Measurements from ENCODE around the gene MEIS3.
A peak's percentile ranks its signal among the peaks of the same experiment; 100 is the strongest.

MEIS3 gene

DNA sequence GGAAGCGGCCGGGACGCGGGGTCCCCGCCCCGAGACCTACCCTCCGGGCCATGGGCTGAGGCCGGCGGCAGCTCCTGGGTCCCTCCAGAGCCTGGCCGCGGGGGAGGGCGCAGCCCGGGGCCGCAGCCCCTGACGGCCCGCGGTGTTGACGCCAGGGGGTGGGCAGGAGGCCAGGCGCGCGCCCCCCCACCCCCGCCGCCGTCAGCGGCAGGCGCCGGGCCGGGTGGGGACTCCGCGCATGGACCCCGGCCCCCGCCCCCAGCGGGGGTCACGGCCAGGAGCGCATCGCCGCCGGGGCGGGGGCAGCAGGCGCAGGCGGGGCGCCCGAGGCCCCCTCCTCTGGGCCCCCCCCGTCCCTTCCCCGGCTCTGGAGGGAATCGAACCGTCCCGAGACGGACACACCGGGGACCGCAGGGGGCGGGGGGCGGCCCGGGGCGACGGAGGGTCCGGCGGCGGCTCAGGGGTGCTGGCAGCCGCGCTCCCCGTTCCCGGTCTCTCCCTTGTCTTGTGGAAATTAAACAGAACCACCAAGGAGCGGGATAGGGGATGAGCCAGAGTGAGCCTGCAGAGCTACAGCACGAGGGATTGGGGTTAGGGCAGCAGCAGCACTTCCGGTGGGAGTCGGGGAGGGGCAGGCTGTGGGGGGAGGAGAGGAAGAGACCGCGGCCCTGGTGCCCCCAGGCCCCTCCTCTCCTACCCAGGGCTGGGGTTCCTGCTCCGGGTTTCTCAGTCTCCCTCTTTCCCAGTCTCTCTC, at the start of gene MEIS3:
MEIS3 (minus strand) TSS at position 498 of the 754 bp plus-strand sequence; CDS start at position 52, 446 bp downstream.
- DNase-seq (ENCODE audit: low spot score), result peak; percentile 56

DNA sequence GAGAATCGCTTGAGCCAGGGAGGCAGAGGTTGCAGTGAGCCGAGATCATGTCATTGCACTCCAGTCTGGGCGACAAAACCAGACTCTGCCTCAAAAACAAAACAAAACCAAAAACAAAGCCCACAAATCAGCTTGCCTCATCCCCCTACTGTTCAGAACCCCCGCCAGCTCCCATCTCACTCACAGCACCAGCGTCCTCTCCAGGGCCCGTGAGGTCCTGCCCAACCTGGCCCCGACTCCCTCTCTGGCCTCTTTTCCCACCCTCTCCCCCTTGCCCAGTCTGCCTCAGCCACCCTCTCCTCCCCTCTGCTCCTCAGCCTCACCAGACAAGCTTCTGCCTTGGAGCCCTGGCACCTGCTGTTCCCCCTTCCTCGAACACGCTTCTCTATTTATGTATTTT, 48.6 kb upstream of the MEIS3 start:
- DNase-seq (ENCODE audit: low spot score), result no peak

DNA sequence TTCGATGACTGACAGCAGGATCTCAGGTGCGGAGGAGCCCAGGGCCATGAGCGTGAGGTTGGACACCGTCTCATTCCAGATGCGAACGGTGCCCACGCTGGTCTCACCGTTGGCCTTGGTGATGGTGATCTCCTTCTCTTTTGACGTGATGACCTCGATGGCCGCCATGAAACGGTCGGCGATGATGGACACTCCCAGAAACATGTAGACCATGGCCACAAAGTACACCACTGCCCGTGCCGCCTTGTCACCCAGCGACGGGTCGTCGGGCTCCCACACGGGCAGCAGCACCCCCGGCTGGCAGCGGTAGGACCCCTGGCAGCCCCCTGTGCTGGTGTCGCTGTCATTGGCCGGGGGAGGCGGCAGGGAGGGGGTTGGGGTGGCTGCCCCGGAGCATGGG, 46.6 kb upstream of the MEIS3 start:
- no peak for DNase-seq (ENCODE audit: low spot score)

DNA sequence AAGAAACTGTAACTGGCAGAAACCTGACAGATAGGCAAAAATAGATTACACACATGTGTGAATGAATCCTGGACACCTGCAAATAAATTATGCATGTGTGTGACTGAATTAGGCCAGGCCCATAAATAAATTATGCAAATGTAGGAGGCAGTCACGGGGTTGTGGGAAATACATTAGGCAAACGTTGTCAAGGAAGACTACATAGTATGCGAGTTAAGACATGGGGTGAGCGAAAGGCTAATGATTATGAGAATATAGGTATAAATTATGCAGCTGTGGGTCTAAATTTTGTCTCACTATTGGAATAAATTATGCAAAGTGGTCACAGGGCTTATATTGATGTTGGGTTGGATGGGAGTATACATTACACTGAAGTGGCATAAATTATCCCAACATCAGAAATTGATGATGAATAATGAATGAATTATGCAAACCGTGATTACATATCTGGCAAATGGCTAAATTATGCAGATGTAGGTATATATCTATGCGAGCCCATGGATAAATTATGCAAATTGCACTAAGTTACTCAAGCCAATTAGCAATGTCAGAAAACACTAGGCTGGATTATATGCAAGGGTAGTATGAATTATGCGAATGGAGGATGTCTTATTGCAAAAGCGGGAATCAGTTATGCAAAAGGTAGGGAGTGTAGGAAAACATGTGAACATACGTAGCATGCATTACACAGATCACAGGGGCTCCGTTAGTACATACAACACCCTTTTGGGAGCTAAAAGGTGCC, 45.5 kb upstream of the MEIS3 start:
- DNase-seq (ENCODE audit: low spot score), result no peak

DNA sequence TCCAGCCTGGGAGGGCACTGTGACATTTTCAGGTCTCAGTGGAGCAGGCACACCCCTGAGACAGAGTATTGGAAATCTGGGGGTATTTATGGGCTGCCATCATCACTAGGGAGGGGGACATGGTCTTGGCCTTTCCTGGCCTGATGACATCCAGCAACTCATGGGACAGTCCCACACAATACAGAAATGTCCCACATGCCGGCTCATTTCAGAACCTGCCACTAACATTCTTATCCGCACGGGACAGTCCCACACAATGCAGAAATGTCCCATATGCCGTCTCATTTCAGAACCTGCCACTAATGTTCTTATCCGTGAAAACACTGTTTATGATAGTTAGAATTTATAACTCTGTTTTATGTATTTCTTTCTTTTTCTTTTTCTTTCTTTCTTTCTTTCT, 42.5 kb upstream of the MEIS3 start:
- DNase-seq (ENCODE audit: low spot score), result no peak

DNA sequence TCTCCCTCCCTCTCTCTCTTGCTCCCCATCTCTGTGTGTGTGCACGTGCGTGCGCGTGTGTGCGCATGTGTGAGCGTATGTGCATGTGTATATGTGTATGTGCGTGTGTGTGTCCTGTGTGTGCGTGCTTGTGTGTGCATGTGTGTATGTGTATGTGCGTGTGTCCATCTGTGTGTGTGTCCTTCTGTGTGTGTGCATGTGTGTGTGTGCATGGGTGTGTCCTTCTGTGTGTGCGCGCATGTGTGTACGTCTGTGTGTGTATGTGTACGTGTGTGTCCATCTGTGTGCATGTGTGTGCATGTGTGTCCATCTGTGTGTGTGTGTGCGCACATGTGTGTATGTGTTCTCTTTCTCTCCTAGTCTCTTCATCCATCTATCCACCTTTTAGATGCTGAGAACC, 40.1 kb upstream of the MEIS3 start:
- no peak for DNase-seq (ENCODE audit: low spot score)

DNA sequence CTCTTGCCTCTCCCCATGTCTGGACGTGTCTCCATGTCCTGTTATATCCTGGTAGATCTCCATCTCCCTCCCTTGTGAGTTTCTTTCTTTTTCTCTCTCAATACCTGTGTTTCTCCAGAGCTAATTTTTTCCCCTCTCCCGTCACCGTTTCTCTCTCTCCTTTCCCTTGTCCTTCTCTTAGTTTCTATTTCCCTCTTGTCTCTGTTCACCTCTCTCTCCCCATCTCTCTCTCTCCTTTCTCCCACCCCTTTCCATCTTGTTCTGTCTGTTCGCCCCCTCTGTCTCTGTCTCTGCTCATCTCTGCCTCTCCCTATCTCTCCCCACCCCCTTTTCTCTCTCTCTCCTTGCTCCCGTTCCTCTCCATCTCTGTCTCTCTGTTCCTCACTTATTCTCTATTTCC, 39.3 kb upstream of the MEIS3 start:
- DNase-seq (ENCODE audit: low spot score), result no peak

DNA sequence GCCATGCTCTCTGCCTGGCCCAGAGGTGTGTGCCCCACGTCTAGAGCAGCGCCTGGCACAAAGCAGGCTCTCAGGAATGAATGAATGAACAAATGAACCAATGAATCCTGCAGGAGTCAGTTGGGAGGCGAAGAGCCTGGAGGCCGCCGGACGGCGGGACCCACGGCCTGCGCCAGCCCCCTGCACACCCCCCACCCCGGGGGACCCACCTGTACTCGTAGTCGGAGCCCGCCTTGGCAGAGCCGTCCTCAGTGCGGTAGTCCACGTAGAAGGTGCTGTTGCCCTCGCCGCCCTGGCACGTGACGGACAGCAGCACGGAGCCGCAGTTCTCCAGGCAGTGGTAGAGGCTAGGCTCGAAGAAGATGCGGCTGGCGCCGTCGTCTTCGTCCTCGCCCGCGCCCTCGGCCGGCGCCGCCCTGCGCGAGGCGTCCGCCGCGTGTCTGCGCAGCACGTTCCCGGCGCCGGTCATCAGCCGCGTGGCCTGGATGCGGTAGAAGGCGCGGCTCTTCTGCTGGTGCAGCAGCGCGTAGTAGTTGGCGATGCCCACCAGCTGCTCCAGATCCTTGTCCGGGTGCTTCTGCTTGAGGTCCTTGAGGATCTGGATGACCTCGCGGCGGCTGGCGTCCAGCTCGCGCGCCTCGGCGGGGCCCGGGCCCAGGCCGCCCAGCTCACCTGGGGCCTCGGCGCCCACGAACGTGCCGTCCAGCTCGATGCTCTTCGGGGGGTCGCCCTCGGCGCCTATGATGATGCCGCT, 37.6 kb upstream of the MEIS3 start:
- DNase-seq (ENCODE audit: low spot score), result no peak

DNA sequence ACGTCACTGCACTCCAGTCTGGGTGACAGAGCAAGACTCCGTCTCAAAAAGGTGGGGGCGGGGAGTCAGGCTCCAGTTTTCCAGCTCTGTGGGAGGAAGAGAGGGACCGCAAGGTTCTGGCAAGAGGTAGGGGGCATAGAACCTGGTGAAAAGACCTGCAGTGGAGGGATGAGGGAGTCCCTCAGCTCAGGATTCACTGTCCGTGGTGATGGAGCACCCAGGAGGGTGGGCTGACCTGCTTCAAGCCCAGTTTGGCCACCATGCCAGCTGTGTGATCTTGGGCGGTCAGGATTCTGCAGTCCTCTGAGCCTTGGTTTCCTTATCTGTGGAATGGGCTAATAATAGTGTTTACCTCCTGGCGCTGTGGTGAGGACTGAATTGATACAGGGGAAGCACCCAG, 31.2 kb upstream of the MEIS3 start:
- no peak for DNase-seq (ENCODE audit: low spot score)

DNA sequence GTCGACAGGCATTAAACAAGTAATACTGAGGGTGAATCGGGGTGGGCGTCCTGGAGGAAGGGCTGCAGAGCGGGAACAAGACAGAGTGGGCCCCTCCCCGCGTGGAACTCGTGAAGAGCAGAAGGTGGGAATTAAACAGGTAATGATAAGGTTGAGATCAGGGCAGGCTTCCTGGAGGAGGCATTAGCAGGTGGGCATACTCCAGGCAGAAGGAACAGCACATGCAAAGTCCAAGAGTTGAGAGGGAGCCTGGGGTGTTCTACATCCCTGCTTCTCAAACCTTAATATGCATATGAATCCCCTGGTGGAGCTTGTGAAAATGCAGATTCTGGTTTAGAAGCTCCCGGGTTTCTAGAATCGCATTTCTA, 29.0 kb upstream of the MEIS3 start:
- no peak for DNase-seq (ENCODE audit: low spot score)

DNA sequence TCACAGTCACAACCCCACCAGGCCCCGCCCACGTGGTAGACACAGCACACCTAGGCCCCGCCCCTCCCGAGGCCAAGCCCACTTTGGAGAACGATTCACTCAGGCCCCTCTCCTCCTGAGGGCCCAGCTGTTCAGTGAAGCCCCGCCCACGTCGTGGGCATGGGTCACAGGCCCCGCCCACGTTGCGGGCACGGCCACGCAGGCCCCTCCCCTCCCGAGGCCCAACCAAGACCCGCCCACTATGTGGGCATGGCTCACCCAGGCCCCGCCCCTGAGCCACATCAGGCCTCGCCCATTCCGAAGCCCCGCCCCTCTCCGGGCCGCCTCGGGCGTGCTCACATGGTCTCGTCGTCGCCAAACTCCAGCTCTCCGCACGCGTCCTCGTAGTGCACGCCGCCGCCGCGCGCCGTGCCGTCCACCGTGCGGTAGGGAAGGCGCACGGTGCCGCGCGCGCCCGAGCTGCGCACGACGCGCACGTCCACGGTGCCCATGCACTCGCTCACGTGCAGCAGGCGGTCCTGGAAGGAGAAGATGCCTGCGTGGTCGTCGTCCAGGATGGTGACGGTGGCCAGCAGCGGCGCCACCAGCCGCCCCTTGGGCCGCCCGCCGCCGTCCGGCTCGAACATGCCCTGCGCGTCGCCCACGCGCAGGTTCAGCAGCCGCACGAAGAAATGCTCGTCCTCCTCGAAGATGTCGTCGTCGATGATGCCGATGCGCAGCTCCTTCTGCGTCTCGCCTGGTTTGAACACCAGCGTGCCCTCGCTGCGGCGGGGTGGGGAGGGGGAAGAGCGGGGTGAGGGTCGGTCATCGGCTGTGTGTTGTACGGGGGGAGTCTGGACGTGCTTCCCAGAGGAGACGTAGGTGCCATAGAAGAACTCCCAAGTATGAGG, 28.4 kb upstream of the MEIS3 start:
- DNase-seq (ENCODE audit: low spot score), result peak; percentile 88

DNA sequence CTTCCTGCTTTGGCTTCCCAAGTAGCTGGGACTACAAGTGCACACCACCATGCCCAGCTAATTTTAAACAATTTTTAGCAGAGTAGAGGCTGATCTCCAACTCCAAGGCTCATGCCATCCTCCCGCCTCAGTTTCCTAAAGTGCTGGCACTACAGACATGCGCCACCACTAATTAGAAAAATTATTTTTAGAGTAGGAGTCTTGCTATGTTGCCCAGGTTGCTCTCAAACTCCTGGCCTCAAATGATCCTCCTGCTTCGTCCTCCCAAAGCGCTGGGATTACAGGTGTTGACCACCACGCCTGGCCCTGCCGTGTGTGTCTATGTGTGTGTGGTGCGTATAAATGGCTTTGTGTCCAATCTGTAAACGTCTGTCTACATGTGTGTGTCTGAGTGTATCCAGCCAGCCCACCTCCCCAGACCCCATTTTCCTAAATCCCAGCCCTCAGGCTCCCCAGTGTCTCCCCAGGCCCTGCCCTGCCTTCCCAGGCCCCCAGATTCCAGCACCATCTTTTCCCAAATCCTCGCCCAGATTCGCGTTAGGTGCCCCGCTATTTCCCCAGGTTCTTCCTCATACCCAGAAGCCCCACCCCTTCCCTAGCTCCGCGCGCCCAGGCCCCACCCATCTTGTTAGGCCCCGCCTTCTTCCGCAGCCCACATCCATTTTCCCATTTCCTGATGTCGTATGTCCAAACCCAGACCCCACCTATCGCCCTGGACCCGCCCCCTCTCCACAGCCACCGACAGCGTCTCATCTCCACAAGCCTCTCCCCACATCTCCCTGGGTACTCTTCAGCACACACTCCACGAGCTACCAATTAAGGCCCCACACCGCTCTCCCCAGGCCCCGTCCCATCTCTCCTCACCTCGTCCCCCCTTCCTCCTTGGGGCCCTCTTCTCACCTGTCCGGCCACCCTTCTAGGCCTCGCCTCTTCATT, 27.5 kb upstream of the MEIS3 start:
- peak; percentile 83 for DNase-seq (ENCODE audit: low spot score)

DNA sequence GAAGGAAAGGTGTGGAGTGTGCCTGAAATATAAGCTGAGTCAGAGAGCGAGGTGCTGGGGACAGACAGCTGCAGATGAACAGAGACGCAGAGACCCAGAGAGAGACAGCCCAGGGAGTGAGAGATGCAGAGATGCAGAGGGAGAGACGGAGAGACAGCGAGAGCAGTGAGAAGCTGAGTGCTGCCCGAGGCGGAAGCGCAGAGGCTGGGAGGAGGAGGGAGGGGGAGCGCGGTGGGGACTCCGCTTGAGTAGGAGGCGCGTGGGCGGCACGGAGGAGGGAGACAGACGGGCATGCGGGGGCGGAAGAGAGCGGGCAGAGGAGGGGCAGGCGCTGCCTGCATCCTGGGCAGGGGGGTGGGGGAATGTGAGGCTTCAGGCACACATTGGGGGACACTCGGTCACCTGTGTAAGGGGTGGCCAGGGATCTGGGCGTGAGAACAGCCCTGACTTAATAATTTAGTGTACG, 26.6 kb upstream of the MEIS3 start:
- DNase-seq (ENCODE audit: low spot score), result peak; percentile 62

DNA sequence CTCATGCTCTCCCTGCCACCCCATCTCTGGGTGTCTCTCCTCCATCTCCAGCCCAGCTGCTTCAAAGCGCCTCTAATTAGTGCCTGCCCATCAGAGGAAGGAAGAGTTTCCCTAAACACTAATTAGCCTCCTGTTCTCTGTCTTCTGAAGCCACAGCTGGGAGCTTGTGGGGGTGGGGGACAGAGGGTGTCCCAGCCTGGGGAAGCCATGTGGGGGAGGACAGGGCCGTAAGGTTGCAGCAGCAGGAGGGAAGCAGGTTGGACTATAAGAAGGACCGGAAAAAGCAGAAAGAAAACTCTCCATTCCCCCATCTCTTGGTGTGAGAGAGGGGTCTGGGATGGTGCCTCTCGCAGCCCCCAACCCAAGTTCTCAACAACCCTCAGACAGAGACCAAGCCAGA, 26.2 kb upstream of the MEIS3 start:
- DNase-seq (ENCODE audit: low spot score), result no peak

DNA sequence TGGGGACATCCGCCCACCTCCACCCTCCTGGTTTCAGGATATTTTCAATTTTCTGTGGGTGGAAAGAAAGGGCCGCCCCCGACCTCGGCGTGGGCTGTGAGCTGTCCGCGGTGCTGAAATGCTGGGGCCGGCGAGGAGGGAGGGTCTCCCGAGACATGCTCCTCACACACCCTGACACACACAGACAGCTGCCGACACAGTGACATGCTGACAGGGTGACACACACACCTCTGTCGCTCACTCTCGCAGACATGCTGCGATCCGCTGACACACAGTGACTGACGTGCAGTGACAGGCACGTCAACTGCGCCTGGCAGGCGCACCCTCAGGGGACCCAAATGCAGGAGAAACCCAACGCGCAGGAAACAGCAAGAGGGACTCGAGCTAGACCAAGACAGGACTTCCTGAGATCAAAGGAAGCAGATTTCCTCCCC, 25.1 kb upstream of the MEIS3 start:
- DNase-seq (ENCODE audit: low spot score), result peak; percentile 69

DNA sequence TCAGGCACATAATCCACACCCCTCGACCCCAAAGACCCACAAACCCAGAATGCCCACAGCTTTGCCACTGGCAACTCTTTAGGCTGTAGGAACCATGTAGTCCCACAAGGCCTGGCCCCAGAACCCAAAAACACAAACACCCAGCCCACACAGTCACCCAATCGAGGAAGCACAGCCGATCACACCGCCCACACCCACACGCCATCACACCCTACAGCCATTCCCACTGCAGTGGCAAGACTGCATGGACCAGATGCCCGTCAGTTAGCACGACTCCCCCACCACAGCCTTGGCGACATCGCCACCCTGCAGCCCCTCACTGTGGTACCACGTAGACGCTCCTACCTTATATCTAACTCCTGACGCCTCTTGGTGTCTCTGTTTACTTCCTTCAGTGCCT, 24.0 kb upstream of the MEIS3 start:
- DNase-seq (ENCODE audit: low spot score), result no peak

DNA sequence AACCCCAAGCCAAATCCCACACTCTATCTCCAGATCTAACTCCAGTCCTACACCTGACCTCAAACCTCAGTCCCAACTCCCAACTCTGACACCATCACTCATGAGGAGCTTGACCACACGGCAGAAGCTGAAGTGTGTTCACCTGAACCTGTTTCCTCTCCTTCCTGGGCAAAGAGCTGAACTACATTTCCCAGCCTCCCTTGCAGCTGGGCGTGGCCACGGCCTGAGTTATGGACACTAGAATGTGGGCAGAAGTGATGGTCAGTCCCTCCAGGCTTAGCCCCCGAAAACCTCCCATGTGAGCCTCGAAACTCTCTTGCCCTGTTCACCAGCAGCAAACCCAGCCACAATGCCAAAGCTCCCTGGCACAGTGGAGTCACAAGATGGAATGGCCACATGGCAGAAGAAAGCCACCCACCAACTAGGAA, 19.5 kb upstream of the MEIS3 start:
- DNase-seq (ENCODE audit: low spot score), result no peak

DNA sequence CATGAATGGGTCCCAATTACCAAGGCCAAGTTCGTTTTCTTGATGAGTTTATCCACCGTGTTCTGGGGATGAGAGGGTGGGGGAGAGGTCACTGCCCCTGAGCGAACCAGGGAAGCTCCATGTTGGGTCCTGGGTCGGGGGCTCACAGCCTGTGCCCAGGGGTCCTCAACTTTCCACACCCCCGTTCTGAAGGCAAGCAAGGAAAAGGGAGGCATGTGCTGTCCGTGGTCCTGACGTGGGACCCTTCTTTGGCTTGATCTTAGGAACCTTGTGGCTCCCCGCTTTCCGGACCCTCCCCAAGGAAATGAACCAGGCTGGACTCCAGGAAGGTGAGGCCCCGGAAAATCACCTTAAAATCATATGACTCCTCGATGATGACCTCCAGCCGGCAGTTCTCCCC, 18.2 kb upstream of the MEIS3 start:
- no peak for DNase-seq (ENCODE audit: low spot score)

DNA sequence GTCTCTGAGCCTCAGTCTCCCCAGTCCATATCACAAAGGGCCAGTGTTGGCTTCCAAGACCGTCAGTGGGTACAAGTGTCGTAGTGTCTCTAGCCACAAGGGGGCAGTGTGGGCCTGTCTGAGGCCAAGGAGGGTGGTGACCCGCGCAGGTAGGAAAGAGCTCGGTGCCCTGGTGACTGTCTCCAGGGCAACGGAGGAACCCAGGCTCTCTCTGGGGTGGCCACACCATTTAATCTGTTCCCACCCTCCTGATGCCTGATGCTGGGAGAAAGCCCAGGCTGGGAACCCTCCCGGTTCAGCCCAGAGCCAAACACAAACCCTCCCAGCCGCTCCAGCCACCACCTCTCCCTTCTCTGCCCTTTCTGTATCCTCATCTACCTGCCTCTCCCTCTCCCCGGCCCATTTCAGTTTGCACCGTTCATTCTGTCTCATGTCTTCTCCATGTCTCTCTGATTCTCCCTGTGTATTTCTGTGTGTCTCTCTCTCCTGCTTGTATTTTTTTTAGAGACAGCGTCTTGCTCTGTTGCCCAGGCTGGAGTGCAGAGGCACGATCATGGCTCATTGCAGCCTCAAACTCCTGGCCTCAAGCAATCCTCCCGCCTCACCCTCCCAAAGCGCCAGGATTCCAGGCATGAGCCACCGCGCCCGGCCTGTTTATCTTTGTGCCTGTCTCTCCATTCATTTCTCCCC, 17.5 kb upstream of the MEIS3 start:
- DNase-seq (ENCODE audit: low spot score), result peak; percentile 81

DNA sequence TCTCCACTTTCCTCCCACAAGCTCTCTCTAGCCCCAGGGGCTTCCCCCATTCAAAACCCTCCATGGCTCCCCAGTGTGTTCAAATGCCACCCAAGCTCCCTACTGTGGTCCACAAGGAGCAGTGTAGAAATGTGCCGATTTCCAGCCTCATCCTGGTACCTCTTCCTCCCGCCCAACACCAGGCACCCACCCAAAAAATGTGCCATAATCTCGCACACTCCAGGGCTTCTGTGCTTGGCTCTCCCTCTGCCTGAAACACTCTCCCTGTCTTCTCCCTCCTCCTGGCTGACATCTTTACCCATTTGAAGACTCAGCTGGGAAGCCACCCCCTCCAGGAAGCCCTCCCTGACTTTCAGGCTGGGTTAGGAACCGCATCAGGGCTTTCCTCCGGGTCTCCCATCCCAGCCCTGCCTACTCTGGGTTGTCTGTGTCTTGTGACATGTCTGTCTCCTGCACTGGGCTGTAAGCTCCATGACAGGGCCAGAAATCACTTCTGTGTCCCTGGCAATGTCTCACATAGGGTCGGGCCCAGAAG, 16.6 kb upstream of the MEIS3 start:
- no peak for DNase-seq (ENCODE audit: low spot score)
